AG04449 (cell line): ENCODE measurements around the gene GMPPA.

Source experiments
- CTCF ChIA-PET: fragments of 350-600 bp; formaldehyde crosslinking; extraction: SDS; loops from one replicate; lab custom pipeline; 2021; ENCODE audit warnings: antibody characterized with exemption; lab: Yijun Ruan, JAX
- POLR2A ChIA-PET: fragments of 400-600, 350-600 bp; formaldehyde crosslinking; extraction: SDS; loops from one replicate; lab custom pipeline; 2020; ENCODE audit warnings: antibody characterized with exemption, inconsistent platforms; lab: Yijun Ruan, JAX
- DNase-seq: peaks from one replicate; pipeline ENCODE4 v3.0.0-alpha.2; 2010; ENCODE audit warnings: low read depth, low spot score
- H3K4me3 ChIP-seq: 2 replicates; pipeline ENCODE4 v1.5.1; 2011; ENCODE audit warnings: low read depth, mild to moderate bottlenecking, control low read depth, low read length
- TF ChIP-seq, protein P1 (sequence below): IDR thresholded peaks from one replicate; pipeline ENCODE4 v1.5.1; 2011; ENCODE audit warnings: mild to moderate bottlenecking, moderate library complexity, low read length, control low read depth, inconsistent platforms; ENCODE audit not compliant: insufficient read depth; ENCODE audit errors: missing control alignments

The GMPPA gene

DNA sequence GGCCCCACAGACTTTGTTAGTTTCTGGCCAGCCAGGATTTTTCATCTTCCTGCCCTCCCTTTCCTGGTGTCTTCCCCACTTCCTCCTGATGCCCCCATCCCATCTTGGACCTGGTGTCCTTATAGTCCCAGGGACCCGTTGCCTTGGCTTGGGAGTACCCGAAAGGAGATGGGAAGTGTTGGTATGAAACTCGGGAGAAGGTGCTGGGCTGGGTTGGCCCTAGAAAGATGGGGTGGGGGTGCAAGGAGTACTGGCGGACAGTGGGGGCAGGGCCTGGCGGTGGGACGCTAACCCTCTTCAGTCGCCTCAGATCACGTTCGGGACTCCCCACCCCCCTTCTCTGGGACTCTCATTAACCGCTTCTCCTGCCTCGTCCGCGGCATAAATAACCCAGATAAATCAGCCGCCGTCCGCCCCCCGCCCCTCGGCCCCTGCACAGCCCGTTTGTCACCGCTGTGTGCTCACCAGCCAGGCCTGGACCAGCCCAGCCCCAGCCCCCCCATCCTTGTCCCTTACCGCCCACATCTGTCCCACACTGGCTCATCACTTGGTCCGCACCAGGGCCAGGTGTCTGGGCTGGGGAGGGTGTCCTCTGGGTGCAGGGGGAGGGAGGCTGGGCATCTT, 11.9 kb downstream of the GMPPA start:
- DNase-seq = no peak
- ChIA-PET CTCF (interaction anchor here (0.9 to 39.0 kb wide), 20 partner anchors 13 to 352 kb away, joined by 3 to 1084 read pairs (median 5); partner anchors contain the start of genes DNPEP, GMPPA and SPEG), POLR2A (interaction anchor here (0.8 to 2.5 kb wide), 8 partner anchors 10 to 57 kb away, joined by 3 to 28 read pairs (median 3); partner anchors contain the start of gene GMPPA)
- no peak overlapping the region for H3K4me3 ChIP-seq
- TF ChIP-seq, protein P1, sequence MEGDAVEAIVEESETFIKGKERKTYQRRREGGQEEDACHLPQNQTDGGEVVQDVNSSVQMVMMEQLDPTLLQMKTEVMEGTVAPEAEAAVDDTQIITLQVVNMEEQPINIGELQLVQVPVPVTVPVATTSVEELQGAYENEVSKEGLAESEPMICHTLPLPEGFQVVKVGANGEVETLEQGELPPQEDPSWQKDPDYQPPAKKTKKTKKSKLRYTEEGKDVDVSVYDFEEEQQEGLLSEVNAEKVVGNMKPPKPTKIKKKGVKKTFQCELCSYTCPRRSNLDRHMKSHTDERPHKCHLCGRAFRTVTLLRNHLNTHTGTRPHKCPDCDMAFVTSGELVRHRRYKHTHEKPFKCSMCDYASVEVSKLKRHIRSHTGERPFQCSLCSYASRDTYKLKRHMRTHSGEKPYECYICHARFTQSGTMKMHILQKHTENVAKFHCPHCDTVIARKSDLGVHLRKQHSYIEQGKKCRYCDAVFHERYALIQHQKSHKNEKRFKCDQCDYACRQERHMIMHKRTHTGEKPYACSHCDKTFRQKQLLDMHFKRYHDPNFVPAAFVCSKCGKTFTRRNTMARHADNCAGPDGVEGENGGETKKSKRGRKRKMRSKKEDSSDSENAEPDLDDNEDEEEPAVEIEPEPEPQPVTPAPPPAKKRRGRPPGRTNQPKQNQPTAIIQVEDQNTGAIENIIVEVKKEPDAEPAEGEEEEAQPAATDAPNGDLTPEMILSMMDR = no peak

DNA sequence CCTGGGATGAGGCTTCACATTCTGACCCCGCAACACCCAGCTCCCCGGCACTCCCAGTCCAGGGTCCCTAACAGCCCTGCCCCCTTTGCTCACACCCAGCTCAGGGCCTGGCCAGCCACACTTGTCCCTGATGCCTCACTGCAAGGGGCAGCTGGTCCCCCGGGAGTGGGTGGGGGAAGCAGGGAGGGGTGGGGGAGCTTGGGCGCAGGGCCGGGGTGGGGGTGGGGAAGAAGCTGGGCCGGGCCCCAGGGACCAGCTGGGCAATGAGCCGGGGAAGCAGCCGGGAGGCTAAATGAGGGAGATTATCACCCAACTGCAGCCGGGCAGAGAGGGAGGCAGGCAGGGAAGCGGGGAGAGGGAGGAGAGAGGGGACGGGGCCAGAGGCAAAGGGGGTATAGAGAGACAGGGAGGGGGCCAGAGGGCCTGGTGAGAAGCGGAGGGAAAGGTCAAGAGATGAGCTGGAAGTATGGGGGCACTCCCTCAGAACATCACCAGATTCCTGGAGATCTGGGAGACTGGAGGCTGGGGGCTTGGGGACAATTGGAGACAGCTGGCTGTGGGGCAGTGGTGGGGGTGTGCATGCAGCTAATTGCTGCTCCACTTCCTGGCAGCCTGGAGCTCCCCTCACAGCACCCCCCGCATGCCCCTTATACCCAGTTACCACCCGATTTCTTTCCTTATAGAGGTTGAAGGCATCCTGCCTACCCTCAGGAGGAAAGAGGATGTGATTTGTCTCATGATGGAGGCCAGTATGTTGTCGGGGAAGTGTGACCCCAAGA, 13.0 kb downstream of the GMPPA start:
- no peak for DNase-seq
- ChIA-PET CTCF (interaction anchor here (0.9 to 39.0 kb wide), 11 partner anchors 13 to 353 kb away, joined by 3 to 1084 read pairs (median 4); partner anchors contain the start of gene GMPPA), POLR2A (interaction anchor here (0.8 to 1.2 kb wide), 4 partner anchors 10 to 58 kb away, joined by 3 read pairs; no protein-coding TSS in a partner anchor)
- TF ChIP-seq, protein P1 = no peak
- no peak overlapping the region for H3K4me3 ChIP-seq

DNA sequence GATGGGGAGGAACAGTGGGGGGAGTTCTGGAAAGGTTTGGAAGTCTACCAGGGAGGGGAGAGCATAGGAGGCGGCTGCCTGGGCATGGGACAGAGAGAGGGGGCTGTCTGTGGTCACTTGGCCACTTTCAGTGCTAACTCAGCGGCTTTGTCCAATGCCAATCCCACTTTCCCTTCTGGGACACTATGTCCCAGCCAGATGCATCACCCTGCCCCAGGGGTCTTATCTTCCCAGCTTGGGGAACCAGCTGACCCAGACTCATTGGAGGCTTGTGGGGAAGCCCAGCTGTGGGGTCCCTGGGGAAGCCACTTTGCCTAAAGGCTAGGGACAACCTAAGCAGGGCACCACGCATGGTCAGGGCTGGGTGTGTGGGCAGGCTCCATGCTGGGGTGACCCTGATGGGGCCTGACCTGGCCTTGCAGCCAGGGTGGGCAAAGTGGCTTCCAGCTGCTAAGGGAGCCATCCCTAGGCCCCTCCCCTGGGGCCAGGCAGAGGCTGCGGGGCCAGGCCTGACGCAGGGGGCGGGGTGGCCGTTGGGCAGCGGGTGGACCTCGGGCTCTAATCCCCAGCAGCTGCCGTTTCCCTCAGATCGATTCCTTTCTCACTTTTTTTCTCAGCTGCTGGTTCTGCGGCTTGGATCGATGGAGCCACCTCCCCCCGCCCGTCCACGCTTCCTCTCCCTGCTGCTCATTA, 14.0 kb downstream of the GMPPA start:
- ChIA-PET CTCF (interaction anchor here (1.0 to 39.0 kb wide), 4 partner anchors 12 to 111 kb away, joined by 3 to 1084 read pairs (median 84); partner anchors contain the start of gene GMPPA), POLR2A (interaction anchor here (1.7 kb wide), 1 partner anchor 14 kb away, joined by 9 read pairs; the partner anchor contains the start of gene GMPPA)
- TF ChIP-seq, protein P1 = no peak
- no peak overlapping the region for H3K4me3 ChIP-seq
- DNase-seq = no peak

DNA sequence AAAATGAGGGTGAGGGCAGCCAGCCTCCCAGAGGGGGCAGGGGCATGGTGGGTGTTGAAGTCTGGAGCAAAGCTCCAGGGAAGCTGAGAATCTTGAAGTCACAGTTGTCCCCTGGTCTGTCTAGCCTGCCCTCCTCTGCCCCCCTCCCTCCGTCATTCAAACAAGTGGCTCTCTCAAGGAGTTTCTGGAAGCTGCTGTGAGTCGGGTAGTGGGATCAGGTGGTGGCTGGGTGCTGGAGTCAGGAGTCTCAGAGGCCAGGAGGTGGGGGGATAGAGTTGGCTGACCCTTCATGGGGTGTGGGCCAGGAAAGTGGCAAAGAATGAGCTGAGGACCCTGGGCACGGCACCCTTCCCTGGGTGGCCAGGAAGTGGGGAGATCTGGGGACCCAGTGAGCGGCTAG, 15.1 kb downstream of the GMPPA start:
- ChIA-PET CTCF (interaction anchor here (1.0 to 39.0 kb wide), 5 partner anchors 11 to 112 kb away, joined by 3 to 1084 read pairs (median 4); partner anchors contain the start of gene GMPPA), POLR2A (interaction anchor here (1.7 kb wide), 1 partner anchor 16 kb away, joined by 9 read pairs; the partner anchor contains the start of gene GMPPA)
- no peak for DNase-seq
- no peak overlapping the region for H3K4me3 ChIP-seq
- TF ChIP-seq, protein P1 = no peak

DNA sequence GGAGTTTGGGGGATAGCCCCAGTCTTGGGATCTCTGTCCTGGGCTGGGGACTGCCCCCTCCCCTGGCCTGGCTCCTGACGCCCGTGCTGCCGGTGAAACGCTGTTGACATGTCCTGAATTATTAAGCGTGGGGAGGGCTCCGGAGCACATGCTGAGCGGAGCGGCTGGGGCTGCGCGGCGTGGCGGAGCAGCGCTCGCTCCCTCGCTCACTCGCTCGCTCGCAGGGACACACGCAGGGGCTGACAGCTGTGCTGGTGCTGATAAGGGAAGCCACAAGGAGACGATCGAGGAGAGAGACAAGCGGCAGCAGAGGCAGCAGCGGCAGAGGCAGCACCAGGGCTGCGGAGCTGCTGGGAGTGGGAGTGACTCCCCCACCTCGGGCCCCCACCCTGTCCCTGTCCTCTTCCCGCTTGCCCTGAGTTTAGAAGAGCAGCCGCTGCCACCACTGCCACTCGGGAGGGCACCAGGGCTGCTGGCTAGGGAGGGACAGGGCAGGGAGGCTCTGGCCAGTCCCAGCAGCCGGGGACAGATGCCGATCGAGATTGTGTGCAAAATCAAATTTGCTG, 15.6 kb downstream of the GMPPA start, which contains the start of gene ASIC4:
TSS of gene ASIC4 (plus strand) at position 287 of the 566 bp plus-strand sequence. CDS start at position 530, 243 bp downstream.
- ChIA-PET CTCF (interaction anchor here (1.0 to 39.0 kb wide), 5 partner anchors 11 to 113 kb away, joined by 3 to 1084 read pairs (median 4); partner anchors contain the start of gene GMPPA), POLR2A (interaction anchor here (1.7 kb wide), 1 partner anchor 16 kb away, joined by 9 read pairs; the partner anchor contains the start of gene GMPPA)
- DNase-seq = no peak
- H3K4me3 ChIP-seq = no peak within 1 kb of the TSS; the same call in 1 of the 2 replicates
- TF ChIP-seq, protein P1 = no peak
